Stimulated activated naive CD8-positive, alpha-beta T cell treated with anti-CD3 and anti-CD28 coated beads, Interleukin-15, Interleukin-2, amounts not matched to agents 100 ng/mL and 50 ng/mL, for 24 hours (primary cell): ENCODE data around the gene ANTXR2.

ENCODE experiments used
- H3K27ac Mint-ChIP-seq: one replicate; pipeline ENCODE4 v1.8.0; 2021; ENCODE audit warnings: mild to moderate bottlenecking, mixed read lengths
- H3K27me3 Mint-ChIP-seq: one replicate; pipeline ENCODE4 v1.8.0; 2021; ENCODE audit warnings: mixed read lengths
- H3K36me3 Mint-ChIP-seq: one replicate; pipeline ENCODE4 v1.8.0; 2021; ENCODE audit warnings: low read depth, mixed read lengths
- H3K4me1 Mint-ChIP-seq: one replicate; pipeline ENCODE4 v1.8.0; 2021; ENCODE audit warnings: low read depth, mixed read lengths
- H3K4me3 Mint-ChIP-seq: one replicate; pipeline ENCODE4 v1.8.0; 2021; ENCODE audit warnings: mild to moderate bottlenecking, mixed read lengths
- H3K9me3 Mint-ChIP-seq: one replicate; pipeline ENCODE4 v1.8.0; 2021; ENCODE audit warnings: mixed read lengths

The ANTXR2 gene

DNA sequence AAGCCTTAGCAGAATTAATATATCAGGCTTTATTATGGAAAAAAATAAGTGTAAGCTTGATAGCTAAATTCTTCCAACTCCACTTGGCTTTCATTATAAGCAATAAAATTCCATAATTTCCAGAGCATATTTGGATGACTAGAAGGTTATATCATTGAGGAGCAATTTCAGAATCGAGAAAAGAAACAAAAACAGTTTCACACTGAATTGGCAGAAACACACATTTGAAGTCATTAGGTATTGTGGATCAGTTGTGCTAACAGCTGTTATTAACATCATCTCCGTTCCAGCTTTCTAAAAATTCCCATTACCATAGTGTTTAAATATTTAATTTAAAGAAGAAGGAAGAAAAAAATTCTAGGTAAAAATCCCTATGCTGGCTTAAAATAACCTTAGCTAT is 92.6 kb downstream of the ANTXR2 start:
- H3K9me3 Mint-ChIP-seq = no peaks in the 10 kb centered on the region
- H3K27ac Mint-ChIP-seq = no peak overlapping the region
- peaks cover 3% of the 10 kb centered on the region for H3K4me1 Mint-ChIP-seq
- H3K4me3 Mint-ChIP-seq = no peak overlapping the region
- H3K36me3 Mint-ChIP-seq = peaks cover 43% of the 10 kb centered on the region
- H3K27me3 Mint-ChIP-seq = no peaks in the 10 kb centered on the region

DNA sequence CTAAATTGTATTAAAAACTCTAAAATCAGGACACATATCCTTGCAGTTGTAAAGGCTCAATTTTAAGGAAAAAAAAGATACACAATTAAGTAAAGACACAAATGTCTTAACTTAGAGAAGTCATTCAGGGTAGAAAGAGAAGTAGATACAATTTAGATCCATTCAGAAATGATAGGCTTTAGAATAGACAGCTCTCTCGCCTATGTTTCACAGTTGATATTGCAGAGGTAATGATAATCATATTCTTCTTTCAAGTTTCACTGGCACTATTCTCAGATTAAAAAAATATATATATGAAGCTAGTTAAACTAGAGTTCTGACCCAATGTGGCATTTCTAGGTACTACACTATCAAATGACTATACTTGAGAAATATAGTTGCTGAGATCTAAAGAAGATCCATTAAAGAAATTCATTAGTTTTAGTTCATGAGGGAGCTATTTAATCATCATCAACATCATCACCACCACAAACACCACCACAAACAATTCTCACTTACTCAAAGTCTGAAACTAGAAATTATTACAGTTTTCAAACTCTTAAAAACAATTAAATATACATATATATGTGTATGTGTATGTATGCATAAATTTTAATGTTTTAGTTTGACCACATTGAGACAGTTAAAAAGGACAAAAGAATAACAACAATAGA is 93.1 kb downstream of the ANTXR2 start:
- Mint-ChIP-seq H3K4me3 (no peak overlapping the region), H3K36me3 (peaks cover 48% of the 10 kb centered on the region), H3K27ac (no peak overlapping the region), H3K4me1 (peaks cover 3% of the 10 kb centered on the region), H3K9me3 (no peaks in the 10 kb centered on the region), H3K27me3 (no peaks in the 10 kb centered on the region)

DNA sequence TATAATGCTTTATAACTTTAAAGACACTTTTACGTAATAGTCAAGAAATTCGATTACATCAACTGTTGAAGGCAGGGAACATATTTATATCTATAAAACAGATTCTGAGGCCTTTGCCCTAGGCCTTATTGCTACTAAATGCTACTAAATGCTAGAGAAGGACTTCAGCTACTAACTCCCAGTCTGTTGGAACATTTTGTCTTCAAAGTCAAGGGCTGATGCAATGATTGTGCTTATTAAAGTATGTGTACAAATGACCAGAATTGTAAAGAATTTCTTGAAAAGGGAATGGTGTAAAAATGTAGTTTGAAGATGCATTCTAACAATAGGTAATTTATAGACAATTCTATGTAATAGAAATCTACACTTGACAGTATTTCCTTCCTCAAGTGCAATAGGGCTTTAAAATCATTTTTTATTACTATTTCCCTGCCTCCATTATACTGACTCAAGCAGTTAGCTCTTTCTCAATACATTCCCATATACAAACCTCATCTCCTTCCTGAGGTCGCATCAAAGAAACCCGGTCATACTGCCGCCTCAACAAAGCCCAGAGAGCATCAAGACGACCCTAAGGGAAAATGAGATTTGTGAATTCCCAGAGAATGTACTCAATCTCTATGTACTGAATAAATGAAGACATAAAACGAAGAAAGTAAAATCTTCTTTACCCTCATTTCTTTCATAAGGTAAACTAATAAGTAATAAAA is 95.7 kb downstream of the ANTXR2 start:
- Mint-ChIP-seq H3K27me3 (no peaks in the 10 kb centered on the region), H3K4me3 (no peak overlapping the region), H3K9me3 (no peaks in the 10 kb centered on the region), H3K4me1 (peaks cover 3% of the 10 kb centered on the region), H3K36me3 (peaks cover 55% of the 10 kb centered on the region), H3K27ac (no peak overlapping the region)

DNA sequence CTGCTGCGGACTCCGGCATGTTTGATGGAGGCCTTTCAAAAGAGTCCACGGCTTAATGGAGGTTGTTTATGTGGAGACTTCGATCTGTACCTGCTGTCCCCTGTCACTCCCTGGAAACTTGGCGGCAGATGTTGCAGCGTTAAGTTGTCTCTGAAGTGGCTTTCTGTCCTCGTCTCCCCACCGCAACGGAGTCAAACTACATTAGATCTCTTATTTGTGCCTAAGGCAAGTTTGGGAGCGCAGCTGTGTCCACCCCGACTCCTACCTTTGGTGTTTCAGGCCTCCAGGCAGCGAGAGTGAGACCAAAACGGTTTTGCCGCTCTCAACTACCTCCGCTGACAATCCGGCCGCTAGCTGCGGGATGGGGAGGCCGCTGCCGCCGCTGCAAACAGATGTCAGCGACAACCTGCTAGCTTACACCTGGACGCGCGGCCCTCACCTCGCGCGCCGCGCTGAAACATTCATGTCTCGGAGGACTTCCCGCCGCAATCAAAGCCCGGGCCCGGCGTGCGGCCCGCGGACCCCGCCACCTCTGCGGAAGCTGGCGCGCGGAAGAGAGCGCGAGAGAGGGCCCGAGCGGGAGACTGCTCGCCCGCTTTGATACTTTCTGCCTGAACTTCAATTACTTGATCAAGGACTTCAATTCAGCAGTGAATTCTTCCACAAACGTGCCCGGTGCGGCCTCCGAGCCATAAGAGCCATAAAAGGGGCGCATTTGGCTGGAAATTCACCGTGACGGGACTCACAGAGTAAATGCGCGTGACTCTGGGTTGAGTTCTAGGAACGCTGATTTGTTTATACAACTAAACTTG is 108.4 kb downstream of the ANTXR2 start:
- Mint-ChIP-seq H3K27me3 (no peaks in the 10 kb centered on the region), H3K9me3 (no peaks in the 10 kb centered on the region), H3K4me1 (no peaks in the 10 kb centered on the region), H3K36me3 (peaks cover 16% of the 10 kb centered on the region), H3K4me3 (no peak overlapping the region), H3K27ac (no peak overlapping the region)

DNA sequence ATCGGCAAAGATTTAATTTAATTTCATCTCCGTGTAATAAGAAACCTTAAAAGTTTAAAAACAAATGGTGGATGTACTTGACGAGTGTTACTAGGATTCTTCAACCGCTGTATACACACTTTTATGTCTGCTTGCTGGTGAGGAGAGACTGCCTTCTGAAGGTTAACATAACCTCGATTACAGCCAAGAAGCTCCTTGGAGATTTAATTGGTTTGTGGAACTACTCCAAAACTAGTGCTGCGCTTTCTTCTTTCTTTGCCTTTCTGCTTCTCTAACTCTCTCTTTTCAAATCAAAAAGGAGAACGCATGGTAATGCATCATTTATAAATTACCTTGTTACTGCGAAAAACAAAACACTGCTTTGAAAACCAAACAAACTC is 109.0 kb downstream of the ANTXR2 start:
- Mint-ChIP-seq H3K4me1 (no peaks in the 10 kb centered on the region), H3K36me3 (peaks cover 16% of the 10 kb centered on the region), H3K27ac (no peak overlapping the region), H3K9me3 (no peaks in the 10 kb centered on the region), H3K27me3 (no peaks in the 10 kb centered on the region), H3K4me3 (no peak overlapping the region)

DNA sequence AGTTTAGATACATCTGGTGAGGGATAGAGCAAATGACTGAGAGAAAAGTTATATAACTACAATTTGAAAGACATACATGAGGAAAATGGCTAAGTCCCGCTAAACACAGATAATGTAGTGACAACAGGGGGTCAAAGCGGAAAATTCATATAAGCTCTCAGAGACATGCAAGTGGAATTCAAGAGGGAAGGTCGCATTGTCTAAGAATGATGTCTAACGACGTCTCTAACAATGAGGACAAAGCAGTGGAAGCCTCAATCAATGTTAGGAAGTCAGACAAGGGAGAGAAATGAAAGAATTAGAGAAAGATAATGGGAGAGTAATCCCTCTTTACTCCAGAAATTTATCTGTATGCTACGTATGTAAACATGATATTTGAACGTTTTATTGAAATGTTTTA is 113.4 kb downstream of the ANTXR2 start:
- H3K27me3 Mint-ChIP-seq = no peaks in the 10 kb centered on the region
- no peaks in the 10 kb centered on the region for H3K4me1 Mint-ChIP-seq
- peaks cover 12% of the 10 kb centered on the region for H3K36me3 Mint-ChIP-seq
- H3K4me3 Mint-ChIP-seq = no peak overlapping the region
- H3K27ac Mint-ChIP-seq = no peak overlapping the region
- H3K9me3 Mint-ChIP-seq = no peaks in the 10 kb centered on the region

DNA sequence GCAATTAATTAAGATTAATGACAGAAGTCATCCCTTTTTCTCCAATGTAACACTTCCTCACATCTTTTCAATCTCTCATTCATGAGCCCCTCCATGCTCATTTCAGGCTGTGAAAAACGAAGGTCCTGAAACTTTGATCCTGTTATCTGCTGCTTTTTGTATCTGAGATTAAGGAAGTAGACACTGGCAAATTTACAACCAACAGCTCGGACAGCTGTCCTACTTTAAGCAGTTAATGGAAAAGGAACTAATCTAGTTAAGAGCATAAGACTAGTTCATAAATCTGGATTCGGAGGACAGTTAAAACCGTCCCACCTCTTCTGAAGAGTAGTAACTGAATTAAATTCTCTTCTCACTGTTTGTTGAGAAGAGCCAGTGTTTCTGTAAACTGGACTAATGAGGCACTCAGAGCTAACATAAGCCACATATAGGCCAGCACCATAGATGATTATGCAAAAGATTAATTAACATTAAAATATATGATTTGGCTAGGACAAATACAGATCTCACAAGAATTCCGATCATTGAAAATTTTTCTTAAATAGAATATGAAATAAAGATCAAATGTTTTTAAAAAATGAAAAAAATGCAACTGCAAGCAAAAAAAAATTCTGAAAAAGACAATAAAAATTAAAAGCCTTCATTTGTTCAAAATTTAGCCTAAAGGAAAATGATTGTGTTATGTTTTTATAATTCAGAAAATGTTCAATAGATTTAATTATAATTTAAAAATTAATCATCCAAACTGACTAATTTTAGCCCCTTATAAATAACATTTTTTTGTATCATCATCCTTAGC is 114.4 kb downstream of the ANTXR2 start:
- Mint-ChIP-seq H3K36me3 (peaks cover 3% of the 10 kb centered on the region), H3K4me3 (no peak overlapping the region), H3K4me1 (no peaks in the 10 kb centered on the region), H3K9me3 (no peaks in the 10 kb centered on the region), H3K27ac (no peak overlapping the region), H3K27me3 (no peaks in the 10 kb centered on the region)

DNA sequence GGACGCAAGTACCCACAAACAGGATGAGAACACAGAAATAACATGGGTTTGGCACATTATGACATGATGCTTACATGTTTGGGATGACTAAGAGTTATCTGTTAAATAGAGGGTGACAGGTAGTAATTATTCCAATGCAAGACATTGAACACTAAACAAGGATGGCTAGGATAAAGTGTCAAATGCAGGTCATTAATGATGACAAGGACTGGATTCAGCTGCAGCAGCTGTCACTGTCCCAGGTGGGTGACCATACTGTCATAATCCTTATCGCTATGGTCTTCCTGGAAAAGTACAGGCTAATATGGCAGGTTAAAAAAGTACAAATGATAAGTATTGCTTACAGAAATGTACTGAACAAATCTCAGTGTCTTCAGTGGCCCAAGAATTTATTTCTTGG is 123.9 kb downstream of the ANTXR2 start:
- H3K36me3 Mint-ChIP-seq = no peaks in the 10 kb centered on the region
- no peaks in the 10 kb centered on the region for H3K9me3 Mint-ChIP-seq
- no peak overlapping the region for H3K27ac Mint-ChIP-seq
- H3K27me3 Mint-ChIP-seq = no peaks in the 10 kb centered on the region
- H3K4me1 Mint-ChIP-seq = no peaks in the 10 kb centered on the region
- no peak overlapping the region for H3K4me3 Mint-ChIP-seq

DNA sequence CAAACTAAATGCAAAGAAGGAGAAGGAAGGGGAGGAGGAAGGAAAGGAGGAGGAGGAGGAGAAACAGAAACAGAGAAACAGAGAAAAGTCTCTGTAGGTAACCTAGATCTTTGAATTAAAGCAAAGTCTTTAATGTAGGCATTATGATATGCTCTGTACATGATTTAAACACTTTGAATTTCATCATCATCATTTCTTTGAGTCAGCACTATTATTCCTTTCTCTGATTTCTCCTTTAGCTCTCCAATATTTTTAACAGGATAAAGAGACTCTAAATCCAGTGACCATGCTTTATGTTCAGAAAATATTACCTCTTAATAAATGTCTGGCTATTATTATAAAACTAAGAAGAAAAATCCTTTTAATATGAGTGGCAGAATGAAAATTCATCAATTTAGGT is 124.3 kb downstream of the ANTXR2 start:
- Mint-ChIP-seq H3K4me3 (no peak overlapping the region), H3K4me1 (no peaks in the 10 kb centered on the region), H3K9me3 (no peaks in the 10 kb centered on the region), H3K36me3 (no peaks in the 10 kb centered on the region), H3K27me3 (no peaks in the 10 kb centered on the region), H3K27ac (no peak overlapping the region)

DNA sequence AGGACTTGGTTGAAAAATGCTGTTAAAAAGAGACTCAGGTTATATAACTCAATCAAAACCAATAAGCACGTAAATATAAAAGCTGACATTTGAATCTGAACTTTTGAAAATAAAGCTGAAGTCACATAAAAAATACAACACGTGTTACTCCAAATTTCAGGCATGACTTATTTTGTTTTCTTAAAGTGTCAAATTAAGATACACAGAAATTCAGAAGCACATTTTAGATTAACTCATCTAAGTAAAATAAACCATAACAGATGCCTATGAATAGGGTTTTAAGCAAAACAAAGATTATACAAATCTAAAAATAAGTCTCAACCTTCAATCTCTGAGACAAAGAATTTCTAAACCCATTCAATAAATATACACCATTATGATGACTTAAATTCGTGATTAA is 124.8 kb downstream of the ANTXR2 start:
- Mint-ChIP-seq H3K36me3 (no peaks in the 10 kb centered on the region), H3K27ac (no peak overlapping the region), H3K4me3 (no peak overlapping the region), H3K9me3 (no peaks in the 10 kb centered on the region), H3K4me1 (no peaks in the 10 kb centered on the region), H3K27me3 (no peaks in the 10 kb centered on the region)

DNA sequence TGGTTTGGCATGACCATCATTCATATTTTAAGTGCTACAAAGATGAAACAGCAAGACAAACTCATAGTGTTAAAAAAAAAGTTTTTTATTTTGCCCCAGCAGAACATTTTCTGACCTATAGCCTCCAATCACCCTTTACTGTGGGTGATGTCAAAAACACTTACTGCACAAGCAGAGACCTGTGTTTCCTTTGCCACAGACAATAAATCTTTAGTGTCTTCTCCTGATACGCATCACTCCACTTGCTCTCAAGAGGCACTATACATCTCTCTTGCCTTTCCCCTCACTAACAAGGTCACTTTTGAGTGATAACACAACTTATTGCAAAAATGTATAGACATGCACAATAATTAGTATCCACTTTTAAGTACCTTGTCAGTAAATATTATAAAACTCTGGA is 125.6 kb downstream of the ANTXR2 start:
- Mint-ChIP-seq H3K4me1 (no peaks in the 10 kb centered on the region), H3K27ac (no peak overlapping the region), H3K4me3 (no peak overlapping the region), H3K9me3 (no peaks in the 10 kb centered on the region), H3K36me3 (no peaks in the 10 kb centered on the region), H3K27me3 (no peaks in the 10 kb centered on the region)

DNA sequence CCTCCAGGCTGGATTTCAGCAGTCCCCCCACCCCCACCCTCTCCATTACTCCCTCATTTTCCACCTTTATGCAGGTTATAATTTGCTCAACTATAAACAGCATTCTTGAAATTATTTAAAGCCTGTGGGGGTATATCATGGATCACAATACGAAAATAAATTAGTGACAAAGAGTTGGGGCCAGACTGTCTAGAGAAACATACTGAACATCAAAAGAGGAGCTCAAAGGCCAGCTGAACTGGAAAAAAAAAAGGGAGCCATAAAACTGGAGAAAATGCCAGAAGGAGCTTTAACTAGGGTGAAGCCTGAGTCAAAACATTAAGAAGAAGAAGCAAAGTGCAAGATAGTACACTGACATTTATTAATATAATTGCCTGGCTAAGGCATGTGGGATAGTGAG is 137.8 kb downstream of the ANTXR2 start:
- H3K4me3 Mint-ChIP-seq = no peak overlapping the region
- H3K4me1 Mint-ChIP-seq = no peaks in the 10 kb centered on the region
- H3K36me3 Mint-ChIP-seq = peaks cover 3% of the 10 kb centered on the region
- H3K9me3 Mint-ChIP-seq = no peaks in the 10 kb centered on the region
- H3K27me3 Mint-ChIP-seq = no peaks in the 10 kb centered on the region
- no peak overlapping the region for H3K27ac Mint-ChIP-seq

DNA sequence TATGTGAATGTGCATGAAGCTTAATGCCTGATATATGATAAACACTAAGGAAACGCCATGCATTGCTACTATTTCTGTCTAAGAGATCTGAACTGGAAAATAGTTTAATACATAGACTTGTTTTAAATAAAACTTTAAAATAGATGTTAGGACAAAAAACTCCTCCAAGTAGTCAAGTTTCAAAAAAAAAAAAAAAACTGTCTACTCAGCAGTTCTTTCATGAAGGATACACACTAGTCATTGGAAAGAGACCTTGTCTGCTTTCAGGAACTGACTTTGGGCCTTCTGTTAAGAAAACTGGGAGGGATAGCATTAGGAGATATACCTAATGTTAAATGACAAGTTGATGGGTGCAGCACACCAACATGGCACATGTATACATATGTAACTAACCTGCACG is 138.4 kb downstream of the ANTXR2 start:
- H3K36me3 Mint-ChIP-seq = peaks cover 3% of the 10 kb centered on the region
- H3K4me1 Mint-ChIP-seq = no peaks in the 10 kb centered on the region
- H3K9me3 Mint-ChIP-seq = no peaks in the 10 kb centered on the region
- no peak overlapping the region for H3K27ac Mint-ChIP-seq
- H3K4me3 Mint-ChIP-seq = no peak overlapping the region
- H3K27me3 Mint-ChIP-seq = no peaks in the 10 kb centered on the region

DNA sequence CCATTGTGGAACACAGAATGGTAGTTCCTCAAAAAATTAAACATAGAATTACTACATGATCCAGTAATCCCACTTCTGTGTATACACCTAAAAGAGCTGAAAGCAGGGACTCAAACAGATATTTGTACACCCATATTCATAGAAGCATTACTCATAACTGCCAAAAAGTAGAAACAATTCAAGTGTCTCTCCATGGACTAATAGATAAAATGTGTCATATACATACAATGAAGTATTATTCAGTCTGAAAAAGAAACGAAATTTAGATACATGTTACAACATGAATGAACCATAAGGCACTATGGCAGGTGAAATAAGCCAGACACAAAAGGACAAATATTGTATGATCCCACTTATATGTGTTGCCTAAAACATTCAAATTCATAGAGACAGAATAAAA is 145.1 kb downstream of the ANTXR2 start:
- Mint-ChIP-seq H3K27ac (no peak overlapping the region), H3K36me3 (no peaks in the 10 kb centered on the region), H3K4me3 (no peak overlapping the region), H3K27me3 (no peaks in the 10 kb centered on the region), H3K9me3 (no peaks in the 10 kb centered on the region), H3K4me1 (no peaks in the 10 kb centered on the region)

DNA sequence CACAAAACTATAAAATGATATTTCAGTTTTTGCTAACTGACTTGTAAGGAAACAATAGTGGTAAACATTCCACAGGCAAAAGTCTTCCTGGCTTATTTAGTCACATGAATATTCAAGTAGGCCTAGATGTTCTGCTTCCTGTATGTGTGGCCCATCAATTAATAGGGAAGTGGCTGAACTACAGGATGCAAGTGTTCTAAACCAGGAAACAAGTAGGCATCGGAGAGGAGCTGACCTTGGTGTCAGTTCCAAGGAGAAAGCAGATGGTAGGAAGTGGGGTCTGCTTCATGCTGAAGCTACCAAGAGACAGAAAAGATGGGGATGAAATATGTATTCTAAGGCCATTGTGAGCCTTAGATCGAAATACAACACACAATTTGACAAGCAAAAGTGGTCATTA is 149.7 kb downstream of the ANTXR2 start:
- Mint-ChIP-seq H3K4me1 (no peaks in the 10 kb centered on the region), H3K27ac (no peak overlapping the region), H3K9me3 (no peaks in the 10 kb centered on the region), H3K27me3 (no peaks in the 10 kb centered on the region), H3K4me3 (no peak overlapping the region), H3K36me3 (no peaks in the 10 kb centered on the region)
